Epithelial cell of esophagus (primary cell): ENCODE data around the gene OPRM1.
A peak's percentile ranks its signal among the peaks of the same experiment; 100 is the strongest.
"Not testable (repeated sequence)": the region's sequence is repeated elsewhere in the genome, so short reads cannot be mapped to it uniquely, and the experiment has no call there.

Experiments used
- DNase-seq: peaks from one replicate; pipeline ENCODE4 v3.0.0; 2010; ENCODE audit warnings: low read depth
- H3K4me3 ChIP-seq: 2 replicates; pipeline ENCODE4 v1.5.1; 2011; ENCODE audit warnings: mild to moderate bottlenecking, low read length, control low read depth
- TF ChIP-seq, protein P1 (sequence below): IDR thresholded peaks from 2 replicates; pipeline ENCODE4 v1.5.1; 2011; ENCODE audit warnings: low read depth, mild to moderate bottlenecking, low read length, control low read depth, inconsistent platforms; ENCODE audit not compliant: insufficient read depth; ENCODE audit errors: missing control alignments

Gene OPRM1

DNA sequence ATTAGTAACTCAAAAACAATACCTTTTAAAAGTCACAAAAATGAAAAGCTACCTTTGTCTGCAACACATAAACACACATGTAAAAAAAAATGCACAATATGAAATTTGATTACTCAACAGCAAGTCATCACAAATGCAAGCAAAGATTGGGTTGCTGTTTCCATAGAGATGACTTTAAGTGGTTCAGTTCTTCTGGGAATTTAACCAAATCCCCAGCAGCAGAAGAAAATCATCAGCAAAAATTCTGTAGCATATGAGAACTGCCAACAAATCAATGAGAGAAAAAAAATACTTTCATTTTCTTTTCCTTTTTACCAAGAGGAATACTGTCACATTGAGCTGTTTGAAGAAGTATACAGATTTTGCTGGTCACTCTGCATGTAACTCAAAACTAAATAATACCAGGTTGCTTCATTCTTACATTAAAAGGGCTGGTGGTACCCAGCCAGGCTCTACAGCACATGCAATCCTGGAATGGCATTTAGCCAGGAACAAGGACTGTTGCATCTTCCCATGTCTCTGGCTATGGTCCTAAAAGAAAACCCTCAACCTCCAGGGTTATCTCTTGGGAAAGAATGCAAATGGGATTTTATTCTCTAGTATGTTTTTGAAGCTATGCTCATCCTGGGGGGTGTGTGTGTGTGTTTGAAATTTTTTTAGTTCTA is 158.3 kb downstream of the OPRM1 start:
- peak; percentile 38 for DNase-seq
- TF ChIP-seq, protein P1, sequence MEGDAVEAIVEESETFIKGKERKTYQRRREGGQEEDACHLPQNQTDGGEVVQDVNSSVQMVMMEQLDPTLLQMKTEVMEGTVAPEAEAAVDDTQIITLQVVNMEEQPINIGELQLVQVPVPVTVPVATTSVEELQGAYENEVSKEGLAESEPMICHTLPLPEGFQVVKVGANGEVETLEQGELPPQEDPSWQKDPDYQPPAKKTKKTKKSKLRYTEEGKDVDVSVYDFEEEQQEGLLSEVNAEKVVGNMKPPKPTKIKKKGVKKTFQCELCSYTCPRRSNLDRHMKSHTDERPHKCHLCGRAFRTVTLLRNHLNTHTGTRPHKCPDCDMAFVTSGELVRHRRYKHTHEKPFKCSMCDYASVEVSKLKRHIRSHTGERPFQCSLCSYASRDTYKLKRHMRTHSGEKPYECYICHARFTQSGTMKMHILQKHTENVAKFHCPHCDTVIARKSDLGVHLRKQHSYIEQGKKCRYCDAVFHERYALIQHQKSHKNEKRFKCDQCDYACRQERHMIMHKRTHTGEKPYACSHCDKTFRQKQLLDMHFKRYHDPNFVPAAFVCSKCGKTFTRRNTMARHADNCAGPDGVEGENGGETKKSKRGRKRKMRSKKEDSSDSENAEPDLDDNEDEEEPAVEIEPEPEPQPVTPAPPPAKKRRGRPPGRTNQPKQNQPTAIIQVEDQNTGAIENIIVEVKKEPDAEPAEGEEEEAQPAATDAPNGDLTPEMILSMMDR: no peak
- no peak overlapping the region for H3K4me3 ChIP-seq

DNA sequence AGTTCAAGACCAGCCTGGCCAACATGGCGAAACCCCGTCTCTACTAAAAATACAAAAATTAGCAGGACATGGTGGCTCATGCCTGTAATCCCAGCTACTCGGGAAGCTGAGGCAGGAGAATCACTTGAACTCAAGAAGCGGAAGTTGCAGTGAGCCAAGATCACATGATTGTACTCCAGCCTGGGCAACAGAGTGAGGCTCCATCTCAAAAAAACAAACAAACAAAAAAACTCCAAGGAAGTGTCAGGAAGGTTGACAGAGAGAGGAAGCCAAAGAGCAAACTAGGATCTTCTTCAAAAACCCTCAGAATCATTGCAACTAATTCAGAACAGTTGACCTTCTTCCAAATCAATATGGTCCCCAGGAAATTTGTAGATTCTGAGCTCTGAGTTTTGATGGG is 162.6 kb downstream of the OPRM1 start:
- not testable (repeated sequence) for H3K4me3 ChIP-seq, DNase-seq

DNA sequence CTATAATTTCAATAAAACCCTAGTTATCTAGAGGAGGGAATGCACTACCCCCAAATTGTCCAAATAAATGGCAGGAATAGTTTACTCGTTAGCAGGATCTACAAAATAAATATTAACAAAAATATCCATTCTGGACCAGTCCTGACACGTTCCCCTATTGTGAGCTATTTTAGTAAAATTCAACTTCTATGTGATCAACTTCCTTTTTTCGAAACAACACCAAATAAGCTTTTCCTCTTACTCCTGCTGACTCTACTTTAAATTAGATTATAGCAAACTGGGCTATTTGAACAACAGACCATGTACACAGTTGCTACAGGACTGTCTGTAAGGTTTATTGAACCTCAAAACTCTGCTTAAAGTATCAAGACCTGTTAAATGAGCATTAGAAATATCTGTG is 163.3 kb downstream of the OPRM1 start:
- no peak overlapping the region for H3K4me3 ChIP-seq
- peak; percentile 10 for DNase-seq
- TF ChIP-seq, protein P1: no peak

DNA sequence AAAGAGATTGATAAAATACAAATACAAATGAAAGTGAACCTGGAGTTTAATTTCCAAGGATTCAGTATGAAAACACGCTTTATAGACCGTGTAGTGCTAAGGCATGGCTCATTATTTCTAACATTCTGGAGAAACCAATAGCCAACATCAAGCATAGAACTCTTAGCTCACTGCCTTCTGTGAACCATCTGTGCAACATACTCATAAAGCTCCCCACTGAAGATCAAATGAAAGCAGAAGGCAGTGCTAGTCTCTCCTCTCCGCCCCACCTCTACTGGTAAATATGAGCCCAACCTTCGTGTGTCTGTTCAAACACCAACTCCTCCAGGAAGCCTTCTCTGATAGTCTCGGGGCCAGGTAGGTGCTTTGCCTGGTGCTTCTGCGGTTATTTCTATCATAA is 163.9 kb downstream of the OPRM1 start:
- no peak for DNase-seq
- H3K4me3 ChIP-seq: no peak overlapping the region
- TF ChIP-seq, protein P1: no peak

DNA sequence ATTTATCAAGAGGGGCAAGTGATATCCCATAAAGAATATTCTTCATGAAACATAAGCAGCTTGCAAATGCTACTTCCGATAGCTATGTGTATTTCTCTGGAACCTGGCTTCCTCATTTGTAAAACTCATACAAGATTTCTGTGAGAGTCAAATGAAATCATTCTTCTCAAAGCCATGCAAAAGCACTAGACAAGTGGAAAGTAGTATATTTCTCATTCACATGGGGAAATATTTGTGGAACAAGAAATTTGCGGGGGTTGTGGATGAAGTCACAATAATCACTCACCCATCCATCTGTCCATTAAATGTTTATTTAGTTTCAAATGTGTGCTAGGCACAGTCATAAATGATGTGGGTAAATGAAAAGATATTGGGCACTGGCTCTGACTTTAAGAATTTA is 167.1 kb downstream of the OPRM1 start:
- TF ChIP-seq, protein P1: no peak
- no peak for DNase-seq

DNA sequence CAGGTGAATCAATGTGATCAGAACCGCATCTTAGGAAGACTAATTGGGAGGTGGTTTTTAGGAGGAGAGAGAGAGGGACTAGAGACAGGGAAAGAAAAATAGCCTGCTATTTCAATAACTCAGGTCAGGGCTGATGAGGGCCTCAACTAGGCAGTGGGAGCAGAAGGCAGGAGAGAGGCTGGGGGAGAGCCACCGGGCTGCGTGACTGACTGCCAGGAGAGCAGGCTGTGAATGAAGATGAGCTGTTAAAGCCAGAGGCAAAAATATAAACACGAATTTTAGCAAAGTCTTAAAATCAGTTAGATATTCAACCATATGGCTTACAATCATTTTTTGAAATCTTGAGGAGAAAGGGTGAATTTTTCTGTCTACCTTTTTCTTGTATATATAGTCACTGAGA is 168.0 kb downstream of the OPRM1 start:
- H3K4me3 ChIP-seq: no peak overlapping the region
- TF ChIP-seq, protein P1: no peak
- no peak for DNase-seq

More for the DNA sequence above, 167.1 kb downstream of the OPRM1 start:
- H3K4me3 ChIP-seq: no peak overlapping the region

DNA sequence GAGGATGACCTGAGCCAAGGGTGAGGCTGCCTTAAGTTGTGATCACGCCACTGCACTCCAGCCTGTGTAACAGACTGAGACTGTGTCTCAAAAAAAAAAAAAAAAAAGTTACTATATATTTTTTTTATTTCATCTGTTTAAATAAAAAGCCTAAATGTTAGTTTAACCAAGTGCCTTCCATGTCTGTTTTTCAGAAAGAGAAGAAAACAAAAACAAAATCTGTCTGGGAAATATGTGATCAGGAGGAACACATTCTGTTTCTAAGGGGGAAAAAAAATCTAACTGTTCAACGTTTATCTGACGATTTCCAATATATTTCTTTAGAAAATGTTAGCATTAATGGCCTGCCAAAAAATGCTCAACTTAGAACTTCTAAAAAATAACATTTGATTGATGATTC is 170.5 kb downstream of the OPRM1 start:
- no peak for DNase-seq
- H3K4me3 ChIP-seq: no peak overlapping the region
- TF ChIP-seq, protein P1: no peak
